HCT116 (cell line): ENCODE data around the gene TMED7. TPM values are rescaled to one million over a fixed set of nuclear protein-coding genes. Genes with fewer than 3 reads are reported as not detected.
"Not testable (repeated sequence)": the region's sequence is repeated elsewhere in the genome, so short reads cannot be mapped to it uniquely, and the experiment has no call there.

Experiments used
- ATAC-seq: fragments of 200-7000 bp; cut with Tn5 transposase; 2 replicates; pipeline ENCODE4 v1.9.1; 2020; ENCODE audit warnings: mild to moderate bottlenecking, moderate library complexity
- BruUV-seq: library from RNA; stranded (reverse); fragments of 400-500 nt; replicated peaks from 2 replicates; lab custom pipeline; 2021; lab: Mats Ljungman, UMichigan
- CTCF ChIA-PET: fragments of 300-600 bp; sonication (Branson Sonifier 250); formaldehyde crosslinking; loops from one replicate; lab custom pipeline; 2021; ENCODE audit warnings: antibody characterized with exemption; lab: Charles Lee
- POLR2A ChIA-PET: fragments of 300-600, 350-600 bp; sonication (Branson Sonifier 250); formaldehyde crosslinking; loops from one replicate; lab custom pipeline; 2021; ENCODE audit warnings: antibody characterized with exemption; lab: Charles Lee
- RAD21 ChIA-PET, 2 experiments: fragments of 300-600 bp; sonication (Branson Sonifier 250); formaldehyde crosslinking; loops; one replicate each; lab custom pipeline; 2023; ENCODE audit warnings: low total read pairs in 2 of 2; ENCODE audit not compliant: uncharacterized antibody in 2 of 2, unreplicated experiment in 2 of 2, low non-redundant PET in 1 of 2; lab: Charles Lee
- DNase-seq: peaks from one replicate; pipeline ENCODE4 v3.0.0-alpha.2; 2010; ENCODE audit warnings: low read depth, low spot score
- H2AFZ ChIP-seq: fragments of 200-600 bp; shearing (Covaris generic), sonication (generic); 2 replicates; pipeline ENCODE4 v1.6.1; 2017; ENCODE audit warnings: low read depth, mixed run types, mixed read lengths, antibody characterized with exemption, low read length; ENCODE audit not compliant: poor library complexity, severe bottlenecking
- H3K27ac ChIP-seq: 2 replicates; pipeline ENCODE4 v1.5.1; 2012; ENCODE audit warnings: low read depth, low read length
- H3K27me3 ChIP-seq: fragments of 200-600 bp; sonication (generic); 2 replicates; pipeline ENCODE4 v1.6.1; 2016; ENCODE audit warnings: mixed run types, low read length, mixed read lengths; ENCODE audit not compliant: insufficient read depth
- H3K36me3 ChIP-seq, 2 experiments: fragments of 200-500 bp in 1 of 2; fragments of 200-600 bp in 1 of 2; sonication (Bioruptor generic) in 1 of 2; sonication (generic) in 1 of 2; 2 replicates each; pipeline versions ENCODE4 v1.5.1 to v1.6.1; 2014 to 2016; ENCODE audit warnings: low read length in 2 of 2, inconsistent platforms in 1 of 2, mixed read lengths in 1 of 2, mixed run types in 1 of 2; ENCODE audit not compliant: insufficient read depth in 2 of 2, control insufficient read depth in 1 of 2
- H3K4me1 ChIP-seq, 2 experiments: fragments of 200-600 bp in 1 of 2; sonication (generic) in 1 of 2; 2 replicates each; pipeline versions ENCODE4 v1.5.1 to v1.6.1; 2012 to 2017; ENCODE audit warnings: low read length in 2 of 2, inconsistent platforms in 1 of 2, mild to moderate bottlenecking in 1 of 2, mixed read lengths in 1 of 2, mixed run types in 1 of 2, moderate library complexity in 1 of 2; ENCODE audit not compliant: insufficient read depth in 2 of 2, control insufficient read depth in 1 of 2
- H3K4me2 ChIP-seq: fragments of 200-600 bp; sonication (generic); 2 replicates; pipeline ENCODE4 v1.6.1; 2017; ENCODE audit warnings: mixed run types, low read length, mixed read lengths
- H3K4me3 ChIP-seq, 2 experiments: fragments of 200-600 bp in 1 of 2; sonication (generic) in 1 of 2; replicated peaks in 1 of 2; 2 replicates each; pipeline ENCODE4 v1.5.1; 2011 to 2016; ENCODE audit warnings: low read length in 2 of 2, control low read depth in 1 of 2, low read depth in 1 of 2, mild to moderate bottlenecking in 1 of 2, mixed read lengths in 1 of 2, mixed run types in 1 of 2
- H3K79me2 ChIP-seq: fragments of 200-600 bp; sonication (generic); 2 replicates; pipeline ENCODE4 v1.6.1; 2017; ENCODE audit warnings: mild to moderate bottlenecking, mixed run types, low read length, moderate library complexity, mixed read lengths; ENCODE audit not compliant: insufficient read depth
- H3K9ac ChIP-seq: fragments of 200-600 bp; sonication (generic); 2 replicates; pipeline ENCODE4 v1.6.1; 2016; ENCODE audit warnings: low read length, mixed read lengths
- H3K9me2 ChIP-seq: fragments of 200-600 bp; sonication (generic), shearing (Covaris generic); 2 replicates; pipeline ENCODE4 v1.6.1; 2017; ENCODE audit warnings: mixed run types, mild to moderate bottlenecking, moderate library complexity; ENCODE audit not compliant: insufficient read depth
- H3K9me3 ChIP-seq, 2 experiments: fragments of 200-500 bp in 1 of 2; fragments of 200-600 bp in 1 of 2; sonication (Bioruptor generic) in 1 of 2; sonication (generic) in 1 of 2; 2 replicates each; pipeline ENCODE4 v1.6.1; 2014 to 2017; ENCODE audit warnings: low read length in 2 of 2, mixed read lengths in 2 of 2, inconsistent platforms in 1 of 2, low read depth in 1 of 2, mild to moderate bottlenecking in 1 of 2, mixed run types in 1 of 2, moderate library complexity in 1 of 2; ENCODE audit not compliant: control insufficient read depth in 1 of 2, insufficient read depth in 1 of 2
- H4K20me1 ChIP-seq: fragments of 200-600 bp; sonication (generic), shearing (Covaris generic); 2 replicates; pipeline ENCODE4 v1.6.1; 2017; ENCODE audit warnings: mixed run types, mild to moderate bottlenecking, moderate library complexity; ENCODE audit not compliant: insufficient read depth
- EZH2 ChIP-seq: fragments of 200-600 bp; sonication (generic); IDR thresholded peaks from 2 replicates; pipeline ENCODE4 v1.6.1; 2017; ENCODE audit warnings: antibody characterized with exemption, mixed run types
- SIN3A ChIP-seq: IDR thresholded peaks from 2 replicates; pipeline ENCODE4 v1.6.1; 2012; ENCODE audit warnings: low read depth
- ZNF274 ChIP-seq: fragments of 200-500 bp; sonication (Bioruptor generic); IDR thresholded peaks from 2 replicates; pipeline ENCODE4 v1.6.1; 2014; ENCODE audit warnings: mild to moderate bottlenecking, low read depth, low read length, inconsistent platforms
- intact Hi-C: fragments of 100-400 bp; cut with micrococcal nuclease; formaldehyde crosslinking; loops from 2 replicates; pipeline ENCODE4 v1.10.0; 2022
- total RNA-seq: library from RNA; stranded (reverse); gene quantifications from one replicate; pipeline ENCODE4 v1.2.1, GENCODE V29; 2021; ENCODE audit not compliant: unreplicated experiment

TMED7 gene
- total RNA-seq, 1 experiment from 2014 or later: 167 TPM

DNA sequence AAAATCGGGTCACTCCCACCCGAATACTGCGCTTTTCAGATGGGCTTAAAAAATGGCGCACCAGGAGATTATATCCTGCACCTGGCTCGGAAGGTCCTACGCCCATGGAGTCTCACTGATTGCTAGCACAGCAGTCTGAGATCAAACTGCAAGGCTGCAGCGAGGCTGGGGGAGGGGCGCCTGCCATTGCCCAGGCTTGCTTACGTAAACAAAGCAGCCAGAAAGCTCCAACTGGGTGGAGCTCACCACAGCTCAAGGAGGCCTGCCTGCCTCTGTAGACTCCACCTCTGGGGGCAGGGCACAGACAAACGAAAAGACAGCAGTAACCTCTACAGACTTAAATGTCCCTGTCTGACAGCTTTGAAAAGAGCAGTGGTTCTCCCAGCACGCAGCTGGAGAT is 48.9 kb upstream of the TMED7 start:
- H3K9me3 ChIP-seq, H3K9ac ChIP-seq, H3K27ac ChIP-seq, H3K4me1 ChIP-seq, H3K4me3 ChIP-seq, H3K4me2 ChIP-seq, H2AFZ ChIP-seq, DNase-seq, CTCF ChIA-PET, H3K27me3 ChIP-seq, H3K36me3 ChIP-seq, H4K20me1 ChIP-seq, H3K79me2 ChIP-seq, H3K9me2 ChIP-seq, intact Hi-C loops, ATAC-seq, BruUV-seq, RAD21 ChIA-PET, POLR2A ChIA-PET: not testable (repeated sequence)

GRCh38 chr5:115673596-115673995 is 47.8 kb upstream of the TMED7 start:
- Histone ChIP-seq H3K9ac (no peak overlapping the region), H3K27me3 (no peaks in the 10 kb centered on the region), H3K9me3 (0 out of 4 replicates have a peak, but pooled peaks cover 0 to 3% of the 10 kb centered on the region in 2 experiments), H3K79me2 (no peaks in the 10 kb centered on the region)
- RAD21 ChIA-PET: no interaction called here
- no peak for TF ChIP-seq EZH2
- TF ChIP-seq ZNF274: no peak
- no peak for TF ChIP-seq SIN3A
- TF ChIP-seq, all 23 proteins: peak for 0
- Histone ChIP-seq H3K27ac (no peak overlapping the region), H2AFZ (no peak overlapping the region), H3K9me2 (no peaks in the 10 kb centered on the region), H3K4me3 (no peak overlapping the region), H3K4me2 (no peak overlapping the region), H3K36me3 (no peaks in the 10 kb centered on the region), H3K4me1 (no peaks in the 10 kb centered on the region), H4K20me1 (no peaks in the 10 kb centered on the region)
- ATAC-seq (no peak), DNase-seq (no peak)
- ChIA-PET POLR2A (no interaction called here), CTCF (interaction anchor here (0.9 kb wide), 1 partner anchor 395 kb away, joined by 3 read pairs; no protein-coding TSS in a partner anchor)
- no TSS peak for BruUV-seq
- intact Hi-C loops: no loop called here
